B cell (primary cell): Measurements from ENCODE around the gene LGALS3. TPM values are rescaled to one million over a fixed set of nuclear protein-coding genes. Genes with fewer than 3 reads are reported as not detected.

Experiments used
- ATAC-seq: fragments of 200-7000 bp; cut with Tn5 transposase; one replicate; pipeline ENCODE4 v1.10.0; 2021; ENCODE audit warnings: low read depth, mild to moderate bottlenecking, moderate number of reproducible peaks, moderate library complexity
- CTCF ChIA-PET: fragments of 350-600 bp; sonication (Branson Sonifier 250); formaldehyde crosslinking; loops from one replicate; lab custom pipeline; 2021; ENCODE audit warnings: antibody characterized with exemption, inconsistent platforms; lab: Charles Lee
- POLR2A ChIA-PET: fragments of 350-600 bp; sonication (Branson Sonifier 250); formaldehyde crosslinking; loops from one replicate; lab custom pipeline; 2021; ENCODE audit warnings: antibody characterized with exemption; lab: Charles Lee
- DNase-seq: peaks from one replicate; pipeline ENCODE4 v3.0.0; 2013
- H2AFZ ChIP-seq: 2 replicates; pipeline ENCODE4 v1.6.1; 2012; ENCODE audit warnings: mild to moderate bottlenecking, low read depth, low read length; ENCODE audit not compliant: insufficient read depth, poor library complexity, severe bottlenecking
- H3K27ac ChIP-seq, 2 donors: 1 replicate in 1 of 2; 2 replicates in 1 of 2; pipeline ENCODE4 v1.5.1; 2012 to 2013; ENCODE audit warnings: low read length in 2 of 2, mild to moderate bottlenecking in 2 of 2, moderate library complexity in 1 of 2
- H3K27me3 ChIP-seq, 4 experiments: fragments of 200-600 bp in 1 of 4; sonication (generic) in 1 of 4; replicated peaks in 1 of 4; 1 replicate in 2 of 4; 2 replicates in 2 of 4; pipeline versions ENCODE4 v1.6.1 to v1.7.0; 2013 to 2016; ENCODE audit warnings: low read length in 3 of 4, mild to moderate bottlenecking in 2 of 4, mixed read lengths in 1 of 4, moderate library complexity in 1 of 4; ENCODE audit not compliant: insufficient read depth in 4 of 4, control insufficient read depth in 3 of 4; ENCODE audit errors: control extremely low read depth in 1 of 4
- H3K36me3 ChIP-seq, 2 experiments: replicated peaks in 1 of 2; 1 replicate in 1 of 2; 2 replicates in 1 of 2; pipeline versions ENCODE4 v1.6.1 to v1.7.1; 2013; ENCODE audit warnings: low read length in 1 of 2; ENCODE audit not compliant: insufficient read depth in 2 of 2, control insufficient read depth in 1 of 2; ENCODE audit errors: control extremely low read depth in 1 of 2, extremely low read depth in 1 of 2
- H3K4me1 ChIP-seq, 2 donors: fragments of 200-600 bp in 1 of 2; sonication (generic) in 1 of 2; 1 replicate in 1 of 2; 2 replicates in 1 of 2; pipeline versions ENCODE4 v1.5.1 to v1.6.1; 2013 to 2017; ENCODE audit warnings: low read length in 2 of 2; ENCODE audit not compliant: control insufficient read depth in 2 of 2, insufficient read depth in 2 of 2
- H3K4me2 ChIP-seq: replicated peaks from 2 replicates; pipeline ENCODE3; 2012; ENCODE audit warnings: mild to moderate bottlenecking, low read depth, low read length; ENCODE audit not compliant: poor library complexity, severe bottlenecking
- H3K4me3 ChIP-seq, 5 experiments: fragments of 200-600 bp in 1 of 5; sonication (generic) in 1 of 5; 1 replicate in 3 of 5; 2 replicates in 2 of 5; pipeline versions ENCODE4 v1.5.1 to v1.7.0; 2011 to 2016; ENCODE audit warnings: low read length in 4 of 5, mild to moderate bottlenecking in 4 of 5, low read depth in 2 of 5, control low read depth in 1 of 5, moderate library complexity in 1 of 5; ENCODE audit not compliant: insufficient read depth in 1 of 5; ENCODE audit errors: control extremely low read depth in 1 of 5, extremely low read depth in 1 of 5
- H3K79me2 ChIP-seq: fragments of 200-600 bp; sonication (generic); one replicate; pipeline ENCODE4 v1.6.0; 2016; ENCODE audit warnings: low read length; ENCODE audit not compliant: control insufficient read depth, insufficient read depth
- H3K9ac ChIP-seq: fragments of 200-600 bp; sonication (generic); 2 replicates; pipeline ENCODE4 v1.6.1; 2017; ENCODE audit warnings: mild to moderate bottlenecking, low read length, moderate library complexity
- H3K9me3 ChIP-seq, 3 donors: one replicate each; pipeline versions ENCODE4 v1.6.1 to v1.7.1; 2013; ENCODE audit warnings: low read length in 2 of 3; ENCODE audit not compliant: control insufficient read depth in 2 of 3, insufficient read depth in 1 of 3; ENCODE audit errors: control extremely low read depth in 1 of 3
- H4K20me1 ChIP-seq: 2 replicates; pipeline ENCODE4 v1.6.0; 2012; ENCODE audit warnings: mild to moderate bottlenecking, low read length; ENCODE audit not compliant: insufficient read depth, control insufficient read depth, poor library complexity, severe bottlenecking
- H3K27ac Mint-ChIP-seq: one replicate; pipeline ENCODE4 v1.8.0; 2021; ENCODE audit warnings: mixed read lengths
- H3K27me3 Mint-ChIP-seq: one replicate; pipeline ENCODE4 v1.8.0; 2021; ENCODE audit warnings: mixed read lengths
- H3K4me1 Mint-ChIP-seq: one replicate; pipeline ENCODE4 v1.8.0; 2021; ENCODE audit warnings: mixed read lengths
- H3K4me3 Mint-ChIP-seq: one replicate; pipeline ENCODE4 v1.8.0; 2021; ENCODE audit warnings: mixed read lengths
- H3K9me3 Mint-ChIP-seq: one replicate; pipeline ENCODE4 v1.8.0; 2022; ENCODE audit warnings: mixed read lengths; ENCODE audit not compliant: insufficient read depth
- EZH2 ChIP-seq: IDR thresholded peaks from 2 replicates; pipeline ENCODE4 v1.6.1; 2012; ENCODE audit warnings: borderline replicate concordance, low read depth, mild to moderate bottlenecking, moderate library complexity, low read length; ENCODE audit not compliant: insufficient read depth, poor library complexity, severe bottlenecking
- WGBS: methylation state at CpG from one replicate; pipeline ENCODE4 v1.1.5; 2013; ENCODE audit warnings: missing lambda C conversion rate; ENCODE audit not compliant: insufficient coverage; 5-methylcytosine and 5-hydroxymethylcytosine counted together
- intact Hi-C: fragments of 100-400 bp; cut with micrococcal nuclease; formaldehyde crosslinking; loops from one replicate; pipeline ENCODE4 v1.10.0; 2022
- polyA plus RNA-seq: library from polyadenylated mRNA; depleted of rRNA; stranded (reverse); fragments of >200 nt; gene quantifications from 2 replicates; pipeline ENCODE4 v1.2.3, GENCODE V29; 2012
- total RNA-seq, 2 donors: library from RNA; stranded (reverse); fragments of 120-200 nt in 1 of 2; gene quantifications; 1 replicate in 1 of 2; 2 replicates in 1 of 2; pipeline versions ENCODE4 v1.2.3 to v1.2.4, GENCODE V29; 2013 to 2022
- TF ChIP-seq, protein P1 (sequence below): fragments of 200-600 bp; IDR thresholded peaks from one replicate; pipeline ENCODE4 v1.8.0; 2022; ENCODE audit warnings: antibody characterized with exemption, mild to moderate bottlenecking

Gene LGALS3
- total and polyA plus RNA-seq, 2 donors (not counting 1 experiment from before 2014, with no cell fraction given): 7.0 to 21.1 TPM

DNA sequence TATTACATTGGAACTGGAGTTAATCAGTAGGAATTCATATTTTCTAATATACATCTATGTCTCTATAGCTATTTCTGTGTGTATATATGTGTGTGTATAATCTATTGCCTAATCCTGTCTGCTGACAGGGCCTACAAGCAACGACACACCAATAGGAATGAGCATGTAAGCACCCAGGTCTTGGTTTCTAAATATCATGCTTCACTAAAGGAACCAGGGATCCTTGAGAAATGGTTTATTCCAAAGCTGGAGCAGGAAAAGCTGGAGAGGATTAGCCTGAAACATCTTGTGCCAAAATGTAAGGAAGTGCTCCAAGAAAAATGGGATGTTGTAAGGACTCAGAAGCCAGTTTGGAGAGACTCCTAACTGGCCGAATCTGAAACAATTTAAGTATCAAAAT lies 29.3 kb upstream of the LGALS3 start:
- peaks cover 47% of the 10 kb centered on the region for H3K4me1 Mint-ChIP-seq
- H3K79me2 ChIP-seq: no peaks in the 10 kb centered on the region
- H3K27ac Mint-ChIP-seq: no peak overlapping the region
- peaks cover 6% of the 10 kb centered on the region for H3K9me3 Mint-ChIP-seq
- no peak overlapping the region for H3K4me2 ChIP-seq
- no peak overlapping the region for H3K4me3 ChIP-seq
- no peak overlapping the region for H3K4me3 Mint-ChIP-seq
- ATAC-seq (no peak), DNase-seq (no peak)
- WGBS: no CpG with 5 or more reads among the region's 2 CpGs
- ChIA-PET POLR2A (no interaction called here), CTCF (interaction anchor here (1.0 to 1.7 kb wide), 2 partner anchors 12 to 48 kb away, joined by 3 to 7 read pairs; partner anchors contain the start of gene MAPK1IP1L)
- H3K9ac ChIP-seq: no peak overlapping the region
- TF ChIP-seq, protein P1, sequence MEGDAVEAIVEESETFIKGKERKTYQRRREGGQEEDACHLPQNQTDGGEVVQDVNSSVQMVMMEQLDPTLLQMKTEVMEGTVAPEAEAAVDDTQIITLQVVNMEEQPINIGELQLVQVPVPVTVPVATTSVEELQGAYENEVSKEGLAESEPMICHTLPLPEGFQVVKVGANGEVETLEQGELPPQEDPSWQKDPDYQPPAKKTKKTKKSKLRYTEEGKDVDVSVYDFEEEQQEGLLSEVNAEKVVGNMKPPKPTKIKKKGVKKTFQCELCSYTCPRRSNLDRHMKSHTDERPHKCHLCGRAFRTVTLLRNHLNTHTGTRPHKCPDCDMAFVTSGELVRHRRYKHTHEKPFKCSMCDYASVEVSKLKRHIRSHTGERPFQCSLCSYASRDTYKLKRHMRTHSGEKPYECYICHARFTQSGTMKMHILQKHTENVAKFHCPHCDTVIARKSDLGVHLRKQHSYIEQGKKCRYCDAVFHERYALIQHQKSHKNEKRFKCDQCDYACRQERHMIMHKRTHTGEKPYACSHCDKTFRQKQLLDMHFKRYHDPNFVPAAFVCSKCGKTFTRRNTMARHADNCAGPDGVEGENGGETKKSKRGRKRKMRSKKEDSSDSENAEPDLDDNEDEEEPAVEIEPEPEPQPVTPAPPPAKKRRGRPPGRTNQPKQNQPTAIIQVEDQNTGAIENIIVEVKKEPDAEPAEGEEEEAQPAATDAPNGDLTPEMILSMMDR: no peak
- no peak for TF ChIP-seq EZH2
- H4K20me1 ChIP-seq: no peaks in the 10 kb centered on the region
- H3K36me3 ChIP-seq: no peaks in the 10 kb centered on the region
- H2AFZ ChIP-seq: no peak overlapping the region
- no peak overlapping the region for H3K27ac ChIP-seq
- intact Hi-C loops: no loop called here
- peaks cover 34 to 47% of the 10 kb centered on the region in 2 donors for H3K4me1 ChIP-seq
- peaks cover 0 to 3% (median 3%) of the 10 kb centered on the region in 3 donors for H3K9me3 ChIP-seq
- no peaks in the 10 kb centered on the region for H3K27me3 ChIP-seq
- no peaks in the 10 kb centered on the region for H3K27me3 Mint-ChIP-seq

DNA sequence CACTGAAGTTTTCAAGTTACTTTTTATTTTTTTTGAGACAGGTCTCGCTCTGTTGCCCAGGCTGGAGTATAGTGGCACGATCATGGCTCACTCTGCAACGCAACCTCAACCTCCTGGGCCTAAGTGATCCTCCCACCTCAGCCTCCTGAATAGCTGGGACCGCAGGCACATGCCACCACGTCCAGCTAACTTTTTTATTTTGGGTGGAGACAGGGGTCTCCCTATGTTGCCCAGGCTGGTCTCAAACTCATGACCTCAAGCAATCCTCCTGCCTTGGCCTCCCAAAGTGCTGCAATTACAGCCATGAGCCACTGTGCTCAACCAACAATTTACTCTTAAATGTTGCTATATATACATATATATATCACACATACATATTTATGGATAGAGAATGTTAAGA lies 27.4 kb upstream of the LGALS3 start:
- Histone ChIP-seq H3K4me3 (no peak overlapping the region), H3K27ac (no peak overlapping the region), H2AFZ (no peak overlapping the region), H3K4me2 (no peak overlapping the region), H4K20me1 (no peaks in the 10 kb centered on the region), H3K27me3 (no peaks in the 10 kb centered on the region), H3K79me2 (no peaks in the 10 kb centered on the region), H3K9ac (no peak overlapping the region), H3K36me3 (no peaks in the 10 kb centered on the region), H3K4me1 (peaks cover 34 to 47% of the 10 kb centered on the region in 2 donors), H3K9me3 (peaks cover 0 to 3% (median 3%) of the 10 kb centered on the region in 3 donors)
- Mint-ChIP-seq H3K4me1 (peaks cover 47% of the 10 kb centered on the region), H3K27me3 (no peaks in the 10 kb centered on the region), H3K27ac (no peak overlapping the region), H3K9me3 (peaks cover 6% of the 10 kb centered on the region), H3K4me3 (no peak overlapping the region)
- ATAC-seq: no peak
- no peak for DNase-seq
- WGBS: 95% methylated on average over 3 of the region's 5 CpGs
- TF ChIP-seq, protein P1: no peak
- no peak for TF ChIP-seq EZH2
- CTCF ChIA-PET: interaction anchor here (1.1 to 2.4 kb wide), 4 partner anchors 8 to 537 kb away, joined by 3 to 8 read pairs (median 4); no protein-coding TSS in a partner anchor
- intact Hi-C loops: loop anchor here (2.0 kb wide), 1 partner anchor 13 kb away; no protein-coding TSS in a partner anchor
- POLR2A ChIA-PET: no interaction called here
